Kidney epithelial cell (primary cell): ENCODE data around the gene ORC3. TPM values are rescaled to one million over a fixed set of nuclear protein-coding genes. Genes with fewer than 3 reads are reported as not detected.

ENCODE experiments used
- DNase-seq: peaks from one replicate; pipeline ENCODE4 v3.0.0-alpha.2; 2010; ENCODE audit warnings: low read depth
- H3K27me3 ChIP-seq: 2 replicates; pipeline ENCODE4 v1.6.0; 2011; ENCODE audit warnings: low read length; ENCODE audit not compliant: control insufficient read depth, insufficient read depth
- H3K36me3 ChIP-seq: 2 replicates; pipeline ENCODE4 v1.5.1; 2011; ENCODE audit warnings: low read length; ENCODE audit not compliant: control insufficient read depth, insufficient read depth
- H3K4me3 ChIP-seq: 2 replicates; pipeline ENCODE4 v1.5.1; 2011; ENCODE audit warnings: low read depth, mild to moderate bottlenecking, control low read depth, low read length
- total RNA-seq: library from RNA; depleted of rRNA; stranded (reverse); fragments of >200 nt; gene quantifications from 2 replicates; pipeline ENCODE4 v1.2.3, GENCODE V29; 2015
- TF ChIP-seq, protein P1 (sequence below): IDR thresholded peaks from 2 replicates; pipeline ENCODE4 v1.5.1; 2011; ENCODE audit warnings: mild to moderate bottlenecking, moderate library complexity, low read length, control low read depth, inconsistent platforms; ENCODE audit not compliant: insufficient read depth, poor library complexity, severe bottlenecking

ORC3 gene
- total RNA-seq, 1 donor from 2014 or later, result 20.9 TPM

DNA sequence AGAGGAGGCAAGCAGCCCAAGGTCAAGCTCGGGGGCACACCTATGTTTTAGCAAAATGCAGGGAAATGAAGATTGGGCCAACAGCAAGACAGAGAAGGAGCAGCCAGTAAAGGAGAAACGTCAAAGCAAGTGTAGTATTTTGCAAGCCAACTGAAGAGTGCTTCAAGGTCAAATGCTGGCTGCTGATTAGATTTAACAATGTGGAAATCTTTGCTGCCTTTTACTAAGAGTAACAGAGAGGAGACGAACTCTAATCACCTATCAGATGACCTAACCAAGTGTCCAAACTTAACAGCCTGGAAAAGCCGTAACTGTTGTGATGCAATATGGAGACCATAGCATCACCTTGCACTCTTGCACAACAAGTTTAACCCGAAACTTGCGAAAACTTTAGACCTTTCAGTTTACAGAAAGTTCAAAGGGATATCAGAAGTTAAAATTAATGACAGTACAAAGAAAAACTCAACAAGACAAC is 81.7 kb downstream of the ORC3 start:
- TF ChIP-seq, protein P1, sequence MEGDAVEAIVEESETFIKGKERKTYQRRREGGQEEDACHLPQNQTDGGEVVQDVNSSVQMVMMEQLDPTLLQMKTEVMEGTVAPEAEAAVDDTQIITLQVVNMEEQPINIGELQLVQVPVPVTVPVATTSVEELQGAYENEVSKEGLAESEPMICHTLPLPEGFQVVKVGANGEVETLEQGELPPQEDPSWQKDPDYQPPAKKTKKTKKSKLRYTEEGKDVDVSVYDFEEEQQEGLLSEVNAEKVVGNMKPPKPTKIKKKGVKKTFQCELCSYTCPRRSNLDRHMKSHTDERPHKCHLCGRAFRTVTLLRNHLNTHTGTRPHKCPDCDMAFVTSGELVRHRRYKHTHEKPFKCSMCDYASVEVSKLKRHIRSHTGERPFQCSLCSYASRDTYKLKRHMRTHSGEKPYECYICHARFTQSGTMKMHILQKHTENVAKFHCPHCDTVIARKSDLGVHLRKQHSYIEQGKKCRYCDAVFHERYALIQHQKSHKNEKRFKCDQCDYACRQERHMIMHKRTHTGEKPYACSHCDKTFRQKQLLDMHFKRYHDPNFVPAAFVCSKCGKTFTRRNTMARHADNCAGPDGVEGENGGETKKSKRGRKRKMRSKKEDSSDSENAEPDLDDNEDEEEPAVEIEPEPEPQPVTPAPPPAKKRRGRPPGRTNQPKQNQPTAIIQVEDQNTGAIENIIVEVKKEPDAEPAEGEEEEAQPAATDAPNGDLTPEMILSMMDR, result no peak
- peak; percentile 2 for DNase-seq
- H3K4me3 ChIP-seq, result no peak overlapping the region
- no peaks in the 10 kb centered on the region for H3K27me3 ChIP-seq
- peaks cover 2% of the 10 kb centered on the region for H3K36me3 ChIP-seq

DNA sequence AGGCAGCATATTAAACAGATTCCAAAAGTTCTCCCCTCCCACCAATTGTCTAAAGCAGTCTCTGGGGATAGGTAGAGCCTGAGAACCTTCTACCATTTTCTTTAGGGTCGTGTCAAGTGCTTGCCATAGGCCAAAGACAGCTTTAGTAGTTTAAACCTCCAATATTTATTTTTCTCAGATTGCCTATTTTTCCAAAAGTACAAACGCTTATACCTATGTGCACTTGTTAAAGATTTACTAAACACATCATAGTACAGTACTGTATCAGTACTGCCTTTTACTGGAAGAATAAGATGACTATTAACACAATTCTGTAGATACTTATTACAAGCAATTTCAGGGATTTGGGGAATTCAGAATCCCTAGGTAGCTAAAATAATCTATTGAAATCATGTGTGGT is 82.7 kb downstream of the ORC3 start:
- no peak for DNase-seq
- Histone ChIP-seq H3K36me3 (peaks cover 2% of the 10 kb centered on the region), H3K4me3 (no peak overlapping the region), H3K27me3 (no peaks in the 10 kb centered on the region)
- TF ChIP-seq, protein P1, result no peak

DNA sequence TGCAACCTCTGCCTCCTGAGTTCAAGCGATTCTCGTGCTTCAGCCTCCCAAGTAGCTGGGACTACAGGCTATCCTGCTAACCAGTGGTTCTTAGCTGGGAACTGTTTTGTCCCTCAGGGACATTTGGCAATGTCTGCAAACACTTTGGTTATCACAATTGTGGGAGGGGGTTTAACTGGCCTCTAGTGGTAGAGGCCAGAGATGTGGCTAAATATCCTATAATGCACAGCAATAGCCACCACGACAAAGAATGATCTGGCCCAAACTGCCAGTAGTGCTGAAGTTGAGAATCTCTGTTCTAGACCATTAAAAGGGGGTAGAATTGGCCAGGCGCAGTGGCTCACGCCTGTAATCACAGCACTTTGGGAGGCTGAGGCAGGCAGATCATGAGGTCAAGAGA is 83.3 kb downstream of the ORC3 start:
- TF ChIP-seq, protein P1, result no peak
- no peak for DNase-seq
- Histone ChIP-seq H3K4me3 (no peak overlapping the region), H3K27me3 (no peaks in the 10 kb centered on the region), H3K36me3 (peaks cover 2% of the 10 kb centered on the region)

DNA sequence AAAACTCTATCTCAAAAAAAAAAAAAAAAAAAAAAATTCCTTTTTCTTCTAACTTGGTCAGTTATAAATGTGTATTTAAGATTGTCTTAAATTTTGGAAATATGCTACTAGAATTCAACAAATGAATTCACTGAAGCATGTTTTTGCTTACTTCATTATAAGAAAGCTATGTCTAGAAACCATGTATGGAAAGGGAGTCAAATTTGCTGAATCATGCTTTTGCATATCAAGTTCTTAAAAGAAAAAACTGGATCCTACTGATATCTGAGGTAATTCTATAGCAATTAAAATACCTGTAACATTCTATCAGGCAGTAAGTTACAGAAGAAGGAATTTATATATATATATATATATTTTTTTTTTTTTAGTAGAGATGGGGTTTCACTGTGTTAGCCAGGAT is 84.4 kb downstream of the ORC3 start:
- H3K36me3 ChIP-seq, result peaks cover 2% of the 10 kb centered on the region
- H3K4me3 ChIP-seq, result no peak overlapping the region
- H3K27me3 ChIP-seq, result no peaks in the 10 kb centered on the region
- DNase-seq, result no peak
- TF ChIP-seq, protein P1, result no peak

DNA sequence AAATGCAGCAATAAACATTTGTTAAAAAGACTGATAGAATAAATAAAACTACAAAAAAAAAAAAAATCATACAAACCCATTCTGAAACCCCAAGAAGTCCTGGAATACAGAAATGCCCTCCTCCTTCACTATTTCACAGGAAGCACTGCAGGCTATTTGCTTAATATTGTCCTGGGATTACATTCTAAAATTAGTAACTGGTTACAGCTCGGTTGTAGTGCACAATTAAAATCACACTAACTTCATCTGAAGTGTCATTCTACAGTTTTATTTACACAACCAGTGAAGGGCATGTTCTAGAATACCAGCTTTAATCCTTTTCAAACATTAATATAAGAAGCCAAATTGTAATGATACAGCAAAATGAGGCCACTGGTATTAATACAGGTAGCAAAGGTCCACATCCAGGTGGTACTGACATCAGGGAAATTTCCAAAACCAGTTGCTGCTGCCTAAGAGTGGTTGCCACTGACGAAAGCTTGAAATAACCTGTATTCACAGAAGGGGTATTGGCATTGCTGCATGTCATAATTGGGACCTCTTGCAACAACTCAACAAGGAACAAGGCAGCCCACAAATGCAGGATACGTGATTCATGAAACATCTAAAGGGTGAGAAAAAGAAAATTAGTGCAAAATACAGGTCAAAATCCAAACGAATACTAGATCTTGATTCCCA is 85.2 kb downstream of the ORC3 start:
- TF ChIP-seq, protein P1, result no peak
- H3K27me3 ChIP-seq, result no peaks in the 10 kb centered on the region
- peaks cover 2% of the 10 kb centered on the region for H3K36me3 ChIP-seq
- DNase-seq, result no peak
- no peak overlapping the region for H3K4me3 ChIP-seq

DNA sequence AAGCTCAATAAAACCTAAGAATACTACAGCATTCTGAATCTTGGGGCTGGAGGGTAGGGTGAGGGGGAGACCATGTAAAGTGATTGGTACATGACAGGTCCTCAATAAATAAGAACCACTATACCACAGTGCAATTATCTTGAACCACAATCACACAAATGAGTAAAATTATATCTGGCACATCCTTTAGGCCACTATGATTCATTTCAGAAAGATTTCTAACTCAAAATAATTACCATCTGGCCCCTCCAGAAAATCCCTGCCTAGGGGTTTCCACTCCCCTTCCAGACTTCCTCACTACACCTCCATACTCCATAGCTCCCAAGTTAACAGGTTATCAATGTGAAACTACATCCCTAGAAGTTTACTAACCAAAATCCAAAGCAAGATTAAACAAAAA is 92.4 kb downstream of the ORC3 start:
- Histone ChIP-seq H3K4me3 (no peak overlapping the region), H3K27me3 (no peaks in the 10 kb centered on the region), H3K36me3 (no peaks in the 10 kb centered on the region)
- TF ChIP-seq, protein P1, result no peak
- no peak for DNase-seq
